Endothelial cell of umbilical vein (primary cell): Measurements from ENCODE around the gene GOLGA1. TPM values are rescaled to one million over a fixed set of nuclear protein-coding genes. Genes with fewer than 3 reads are reported as not detected.

Source experiments
- BruUV-seq: library from RNA; stranded (reverse); fragments of 400-500 nt; replicated peaks from 2 replicates; lab custom pipeline; 2021; lab: Mats Ljungman, UMichigan
- CTCF ChIA-PET: fragments of 300-600, 350-600 bp; sonication (Branson Sonifier 250); formaldehyde crosslinking; loops from one replicate; lab custom pipeline; 2021; ENCODE audit warnings: antibody characterized with exemption, inconsistent platforms; lab: Charles Lee
- POLR2A ChIA-PET: fragments of 300-600, 350-600 bp; sonication (Branson Sonifier 250); formaldehyde crosslinking; loops from one replicate; lab custom pipeline; 2021; ENCODE audit warnings: antibody characterized with exemption, inconsistent platforms; lab: Charles Lee
- DNase-seq: peaks from one replicate; pipeline ENCODE4 v3.0.0-alpha.2; 2011; ENCODE audit warnings: low read depth, low spot score
- FAIRE-seq: peaks from 2 replicates; lab custom pipeline; 2011; peaks lifted over from hg19 to GRCh38; lab: Jason Lieb, UNC
- H2AFZ ChIP-seq: 2 replicates; pipeline ENCODE4 v1.6.0; 2012; ENCODE audit warnings: low read depth, low read length, control low read depth, inconsistent platforms
- H3K27ac ChIP-seq: 2 replicates; pipeline ENCODE4 v1.5.1; 2011; ENCODE audit warnings: low read depth, mild to moderate bottlenecking, control low read depth, low read length, moderate library complexity; ENCODE audit not compliant: insufficient read depth
- H3K27me3 ChIP-seq, 2 experiments: 2 replicates each; pipeline versions ENCODE4 v1.6.0 to v1.6.1; 2011; ENCODE audit warnings: low read length in 2 of 2, mixed read lengths in 1 of 2; ENCODE audit not compliant: control insufficient read depth in 2 of 2, insufficient read depth in 2 of 2
- H3K36me3 ChIP-seq, 2 experiments: 2 replicates in 1 of 2; 3 replicates in 1 of 2; pipeline ENCODE4 v1.5.1; 2011; ENCODE audit warnings: low read length in 2 of 2, mild to moderate bottlenecking in 1 of 2, moderate library complexity in 1 of 2; ENCODE audit not compliant: control insufficient read depth in 2 of 2, insufficient read depth in 2 of 2; ENCODE audit errors: extremely low read depth in 1 of 2
- H3K4me1 ChIP-seq: 3 replicates; pipeline ENCODE4 v1.5.1; 2011; ENCODE audit warnings: mild to moderate bottlenecking, low read length; ENCODE audit not compliant: control insufficient read depth, insufficient read depth; ENCODE audit errors: extremely low read depth
- H3K4me2 ChIP-seq: 2 replicates; pipeline ENCODE4 v1.6.1; 2011; ENCODE audit warnings: low read length, control low read depth, mixed read lengths; ENCODE audit not compliant: insufficient read depth
- H3K4me3 ChIP-seq, 3 experiments: fragments of 200-600 bp in 1 of 3; sonication (generic), shearing (Covaris generic) in 1 of 3; replicated peaks in 1 of 3; 2 replicates each; pipeline ENCODE4 v1.5.1; 2011 to 2016; ENCODE audit warnings: control low read depth in 3 of 3, low read length in 3 of 3, mild to moderate bottlenecking in 2 of 3, inconsistent platforms in 1 of 3, low read depth in 1 of 3, moderate library complexity in 1 of 3; ENCODE audit not compliant: insufficient read depth in 1 of 3
- H3K79me2 ChIP-seq: 2 replicates; pipeline ENCODE4 v1.6.0; 2012; ENCODE audit warnings: low read length, inconsistent platforms; ENCODE audit not compliant: control insufficient read depth, insufficient read depth
- H3K9ac ChIP-seq: replicated peaks from 2 replicates; pipeline ENCODE3; 2011; ENCODE audit warnings: low read length, control low read depth; ENCODE audit not compliant: insufficient read depth; ENCODE audit errors: extremely low read depth
- H3K9me1 ChIP-seq: replicated peaks from 3 replicates; pipeline ENCODE4 v1.6.0; 2011; ENCODE audit warnings: mild to moderate bottlenecking, low read length; ENCODE audit not compliant: control insufficient read depth, insufficient read depth; ENCODE audit errors: extremely low read depth
- H3K9me3 ChIP-seq: replicated peaks from 2 replicates; pipeline ENCODE4 v1.5.1; 2012; ENCODE audit warnings: low read length, inconsistent platforms; ENCODE audit not compliant: control insufficient read depth, insufficient read depth
- H4K20me1 ChIP-seq: replicated peaks from 2 replicates; pipeline ENCODE3; 2011; ENCODE audit warnings: mild to moderate bottlenecking, low read length; ENCODE audit not compliant: control insufficient read depth, insufficient read depth; ENCODE audit errors: extremely low read depth
- CTCF ChIP-seq, 2 donors: IDR thresholded peaks; 1 replicate in 1 of 2; 2 replicates in 1 of 2; pipeline ENCODE4 v1.5.1; 2011; ENCODE audit warnings: low read length in 2 of 2, mild to moderate bottlenecking in 2 of 2, moderate library complexity in 2 of 2, control low read depth in 1 of 2, inconsistent platforms in 1 of 2, low read depth in 1 of 2; ENCODE audit not compliant: insufficient read depth in 1 of 2; ENCODE audit errors: extremely low read depth in 1 of 2
- EZH2 ChIP-seq: IDR thresholded peaks from 2 replicates; pipeline ENCODE4 v1.6.1; 2012; ENCODE audit warnings: borderline replicate concordance, low read depth, mild to moderate bottlenecking, moderate library complexity, low read length, inconsistent platforms; ENCODE audit not compliant: severe bottlenecking
- FOS ChIP-seq: IDR thresholded peaks from 2 replicates; pipeline ENCODE4 v1.6.1; 2011; ENCODE audit warnings: mild to moderate bottlenecking, low read length, moderate library complexity, borderline replicate concordance; ENCODE audit not compliant: insufficient read depth
- GATA2 ChIP-seq: IDR thresholded peaks from 2 replicates; pipeline ENCODE4 v1.7.0; 2011; ENCODE audit warnings: low read depth, mild to moderate bottlenecking, moderate library complexity, mixed read lengths, low read length; ENCODE audit not compliant: insufficient read length, insufficient read depth
- JUN ChIP-seq: IDR thresholded peaks from 2 replicates; pipeline ENCODE4 v1.6.1; 2011; ENCODE audit warnings: borderline replicate concordance, low read depth; ENCODE audit not compliant: insufficient read length, insufficient read depth
- MAX ChIP-seq: IDR thresholded peaks from 2 replicates; pipeline ENCODE4 v1.6.1; 2011; ENCODE audit not compliant: insufficient read depth, insufficient read length
- MYC ChIP-seq: IDR thresholded peaks from one replicate; pipeline ENCODE4 v1.6.1; 2011; ENCODE audit warnings: mild to moderate bottlenecking, low read depth, low read length
- POLR2A ChIP-seq: IDR thresholded peaks from 2 replicates; pipeline ENCODE4 v1.6.1; 2012; ENCODE audit warnings: low read depth, mild to moderate bottlenecking, control low read depth, low read length
- POLR2AphosphoS5 ChIP-seq: IDR thresholded peaks from 2 replicates; pipeline ENCODE4 v1.6.1; 2012; ENCODE audit warnings: low read depth, mild to moderate bottlenecking, control low read depth, low read length, moderate library complexity; ENCODE audit not compliant: insufficient read depth
- dilution Hi-C: fragments of 300-500 bp; cut with MboI; formaldehyde crosslinking; loops from one replicate; pipeline ENCODE4 v1.15.0; 2019; ENCODE audit warnings: low sequenced_read_pairs; ENCODE audit not compliant: extremely low pct_ligation_motif_present
- intact Hi-C: fragments of 100-400 bp; cut with micrococcal nuclease; formaldehyde crosslinking; loops from one replicate; pipeline ENCODE4 v1.10.0; 2022
- polyA plus RNA-seq, 4 experiments: library from polyadenylated mRNA; depleted of rRNA in 3 of 4; stranded (reverse) in 3 of 4; unstranded in 1 of 4; fragments of >200 nt; gene quantifications; 2 replicates each; pipeline versions ENCODE4 v1.2.1 to v1.2.3, GENCODE V29; 2011 to 2012; ENCODE audit warnings: missing spikeins in 1 of 4
- total RNA-seq: library from RNA; stranded (reverse); gene quantifications from 2 replicates; pipeline ENCODE4 v1.2.3, GENCODE V29; 2021

GOLGA1 gene
- total and polyA plus RNA-seq, 2 donors (not counting 3 experiments of a cell fraction or from before 2014, with no cell fraction given), result 13.1 to 19.9 TPM

- no peak overlapping the region for H2AFZ ChIP-seq
- no peaks in the 10 kb centered on the region for H3K79me2 ChIP-seq
- POLR2A ChIA-PET, result interaction anchor here (1.2 to 1.7 kb wide), 3 partner anchors 9 to 80 kb away, joined by 3 to 5 read pairs (median 4); partner anchors contain the start of genes ARPC5L and RPL35
- TF ChIP-seq FOS (no peak), POLR2AphosphoS5 (no peak), EZH2 (no peak), POLR2A (no peak), MAX (no peak), MYC (no peak), JUN (no peak), GATA2 (no peak), CTCF (IDR thresholded peaks at IDR 0.05; ENCODE audit: extremely low read depth in 1 of 2, insufficient read depth in 1 of 2, low read depth in 1 of 2, low read length in 2 of 2) (no peak)
- H3K9me1 ChIP-seq, result no peaks in the 10 kb centered on the region
- H3K4me2 ChIP-seq, result peak overlapping the region; percentile 33
- no peaks in the 10 kb centered on the region for H4K20me1 ChIP-seq
- H3K36me3 ChIP-seq, result peaks cover 0 to 7% of the 10 kb centered on the region in 2 experiments
- FAIRE-seq, result no peak
- intact Hi-C loops, result no loop called here
- CTCF ChIA-PET, result interaction anchor here (0.7 to 15.1 kb wide), 29 partner anchors 9 to 525 kb away, joined by 3 to 967 read pairs (median 7); partner anchors contain the start of genes ARPC5L, NR6A1, OLFML2A and RPL35
- H3K4me3 ChIP-seq, result no peak overlapping the region
- H3K27me3 ChIP-seq, result peaks cover 0 to 2% of the 10 kb centered on the region in 2 experiments
- no peaks in the 10 kb centered on the region for H3K9me3 ChIP-seq
- no peak overlapping the region for H3K9ac ChIP-seq
- no peak for DNase-seq
- BruUV-seq, result no TSS peak
- H3K4me1 ChIP-seq, result peaks cover 3% of the 10 kb centered on the region
- dilution Hi-C loops, result no loop called here
- H3K27ac ChIP-seq, result no peak overlapping the region
Measured at GRCh38 chr9:124852121-124852828, 88.6 kb downstream of the GOLGA1 start.
